GM19099 (cell line): ENCODE results near the gene FKBP2.

Experiments
- POLR2A ChIP-seq: IDR thresholded peaks from 3 replicates; pipeline ENCODE4 v1.6.1; 2011; ENCODE audit warnings: low read depth; ENCODE audit not compliant: insufficient read length; ENCODE audit errors: extremely low read depth

FKBP2 gene

GRCh38 chr11:64275031-64275800 is 34.3 kb downstream of the FKBP2 start:
- TF ChIP-seq POLR2A = no peak

- TF ChIP-seq POLR2A = no peak
Measured at GRCh38 chr11:64275841-64276240, 34.9 kb downstream of the FKBP2 start.

GRCh38 chr11:64276653-64277431 is 35.9 kb downstream of the FKBP2 start:
- TF ChIP-seq POLR2A = no peak

GRCh38 chr11:64278576-64279190 is 37.8 kb downstream of the FKBP2 start:
- no peak for TF ChIP-seq POLR2A

- TF ChIP-seq POLR2A = no peak
Measured at GRCh38 chr11:64281957-64282770, 41.3 kb downstream of the FKBP2 start.

- TF ChIP-seq POLR2A = no peak
Measured at GRCh38 chr11:64283092-64283491, 42.2 kb downstream of the FKBP2 start.

GRCh38 chr11:64284048-64284961 is 43.4 kb downstream of the FKBP2 start, which contains the start of gene BAD:
Gene BAD, minus strand, starts transcription at chr11:64284665. Its CDS starts 297 bp downstream, at chr11:64284368.
- TF ChIP-seq POLR2A = peak; percentile 61

GRCh38 chr11:64284962-64285884 is 44.3 kb downstream of the FKBP2 start, which contains the start of gene GPR137:
Gene GPR137, plus strand, starts transcription at chr11:64285848. Its CDS starts 677 bp downstream, at chr11:64286525.
- TF ChIP-seq POLR2A = peak; percentile 63

GRCh38 chr11:64285885-64286800 is 45.2 kb downstream of the FKBP2 start:
- no peak for TF ChIP-seq POLR2A

- TF ChIP-seq POLR2A = no peak
Measured at GRCh38 chr11:64286801-64287159, 45.9 kb downstream of the FKBP2 start.

GRCh38 chr11:64287676-64288352 is 46.9 kb downstream of the FKBP2 start:
- no peak for TF ChIP-seq POLR2A

- TF ChIP-seq POLR2A = no peak
Measured at GRCh38 chr11:64288353-64288750, 47.5 kb downstream of the FKBP2 start.
